ENCODE data around the gene GAST. TPM values are rescaled to one million over a fixed set of nuclear protein-coding genes. Genes with fewer than 3 reads are reported as not detected.

The GAST gene
- total and polyA plus RNA-seq, 2 of the 4 experiments (the other 2 are of a cell fraction): not detected

- TF ChIP-seq ELK1 (IDR thresholded peaks at IDR 0.05; ENCODE audit: borderline replicate concordance, low read depth, low read length) (no peak), MAFK (IDR thresholded peaks at IDR 0.05; ENCODE audit: low read depth, low read length) (no peak), CTCF (conservative IDR thresholded peaks at IDR 0.05; ENCODE audit: low read depth, low read length) (no peak)
Observed at GRCh38 chr17:41678907-41679739, 33.0 kb upstream of the GAST start (continued).
